Epithelial cell of esophagus (primary cell): ENCODE results near the gene FKBP11.

ENCODE experiments used
- DNase-seq: peaks from one replicate; pipeline ENCODE4 v3.0.0; 2010; ENCODE audit warnings: low read depth
- H3K4me3 ChIP-seq: 2 replicates; pipeline ENCODE4 v1.5.1; 2011; ENCODE audit warnings: mild to moderate bottlenecking, low read length, control low read depth
- TF ChIP-seq, protein P1 (sequence below): IDR thresholded peaks from 2 replicates; pipeline ENCODE4 v1.5.1; 2011; ENCODE audit warnings: low read depth, mild to moderate bottlenecking, low read length, control low read depth, inconsistent platforms; ENCODE audit not compliant: insufficient read depth; ENCODE audit errors: missing control alignments

FKBP11 gene

DNA sequence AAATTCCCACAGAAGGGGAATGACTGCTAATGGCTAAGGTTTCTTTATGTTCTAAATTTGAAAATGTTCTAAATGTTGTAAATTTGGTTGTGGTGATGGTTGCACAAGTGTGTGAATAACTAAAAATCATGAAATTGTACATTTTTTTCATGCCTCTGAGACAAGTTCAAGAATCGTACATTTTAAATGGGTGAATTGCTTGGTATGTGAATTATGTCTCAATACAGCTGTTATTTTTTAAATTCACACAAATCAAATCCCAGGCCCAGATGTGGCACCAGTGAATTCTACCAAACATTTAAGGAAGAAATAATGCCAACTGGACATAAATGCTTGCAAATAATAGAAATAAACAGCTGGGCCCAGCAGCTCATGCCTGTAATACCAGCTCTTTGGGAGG is 31.0 kb downstream of the FKBP11 start:
- H3K4me3 ChIP-seq = no peak overlapping the region
- TF ChIP-seq, protein P1, sequence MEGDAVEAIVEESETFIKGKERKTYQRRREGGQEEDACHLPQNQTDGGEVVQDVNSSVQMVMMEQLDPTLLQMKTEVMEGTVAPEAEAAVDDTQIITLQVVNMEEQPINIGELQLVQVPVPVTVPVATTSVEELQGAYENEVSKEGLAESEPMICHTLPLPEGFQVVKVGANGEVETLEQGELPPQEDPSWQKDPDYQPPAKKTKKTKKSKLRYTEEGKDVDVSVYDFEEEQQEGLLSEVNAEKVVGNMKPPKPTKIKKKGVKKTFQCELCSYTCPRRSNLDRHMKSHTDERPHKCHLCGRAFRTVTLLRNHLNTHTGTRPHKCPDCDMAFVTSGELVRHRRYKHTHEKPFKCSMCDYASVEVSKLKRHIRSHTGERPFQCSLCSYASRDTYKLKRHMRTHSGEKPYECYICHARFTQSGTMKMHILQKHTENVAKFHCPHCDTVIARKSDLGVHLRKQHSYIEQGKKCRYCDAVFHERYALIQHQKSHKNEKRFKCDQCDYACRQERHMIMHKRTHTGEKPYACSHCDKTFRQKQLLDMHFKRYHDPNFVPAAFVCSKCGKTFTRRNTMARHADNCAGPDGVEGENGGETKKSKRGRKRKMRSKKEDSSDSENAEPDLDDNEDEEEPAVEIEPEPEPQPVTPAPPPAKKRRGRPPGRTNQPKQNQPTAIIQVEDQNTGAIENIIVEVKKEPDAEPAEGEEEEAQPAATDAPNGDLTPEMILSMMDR = no peak
- DNase-seq = no peak

DNA sequence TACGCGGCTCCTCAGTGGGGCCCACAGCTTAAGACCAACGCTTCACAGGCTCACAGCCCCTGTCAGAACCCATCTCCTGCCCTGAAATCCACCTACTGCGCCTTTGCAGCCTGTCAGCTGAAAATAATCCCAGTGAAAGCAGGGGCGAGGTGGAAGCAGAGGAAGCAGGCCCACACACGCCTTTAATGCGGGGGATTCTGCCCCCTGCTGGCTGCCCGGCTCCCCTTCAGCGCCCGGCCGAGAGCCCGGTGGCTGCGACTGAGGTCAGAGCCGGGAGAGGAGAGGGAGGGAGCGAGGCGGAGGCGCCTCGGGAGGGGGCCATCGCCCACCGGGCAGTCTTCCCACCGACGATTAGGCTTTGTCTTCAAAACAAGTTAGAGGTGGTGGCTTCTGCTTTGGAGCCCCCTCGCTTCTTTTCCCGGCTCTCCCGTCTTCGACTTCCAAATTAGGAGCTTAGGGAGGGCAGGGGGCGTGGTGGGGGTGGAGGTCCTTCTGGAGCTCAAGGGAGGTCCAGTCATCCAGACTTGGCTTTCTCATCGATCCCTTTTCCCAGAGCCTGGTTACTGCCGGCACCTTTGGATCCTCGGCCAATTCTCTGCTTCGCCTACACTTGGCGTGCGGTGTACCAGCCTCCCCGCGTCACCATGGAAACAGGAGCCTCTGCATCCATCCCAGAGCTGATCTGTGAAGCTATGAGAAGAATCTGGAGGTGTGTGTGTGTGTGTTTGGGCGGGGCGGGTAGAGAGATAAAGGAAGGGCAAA is 34.5 kb downstream of the FKBP11 start:
- peak; percentile 77 for DNase-seq
- no peak overlapping the region for H3K4me3 ChIP-seq
- TF ChIP-seq, protein P1 = peak; percentile 80

DNA sequence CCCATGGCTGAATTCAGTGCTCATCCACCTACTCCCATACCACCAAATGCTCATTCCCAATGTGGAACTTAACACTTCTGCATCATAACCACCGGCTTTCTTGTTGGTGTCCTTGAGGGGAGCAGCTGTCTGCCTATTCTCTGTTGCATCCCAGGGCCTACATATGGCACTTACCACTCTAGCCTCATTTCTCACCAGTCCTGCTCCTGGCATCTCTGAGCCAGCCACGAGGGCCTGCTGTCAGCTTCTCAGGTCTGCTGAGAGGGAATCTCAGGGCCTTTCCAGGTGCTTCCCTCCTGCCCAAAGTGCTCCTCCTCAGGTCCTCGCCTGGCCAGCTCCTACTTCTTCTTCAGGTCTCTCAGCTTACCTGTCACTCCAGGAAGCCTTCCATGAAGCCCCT is 35.6 kb downstream of the FKBP11 start:
- DNase-seq = no peak
- TF ChIP-seq, protein P1 = no peak
- H3K4me3 ChIP-seq = no peak overlapping the region

DNA sequence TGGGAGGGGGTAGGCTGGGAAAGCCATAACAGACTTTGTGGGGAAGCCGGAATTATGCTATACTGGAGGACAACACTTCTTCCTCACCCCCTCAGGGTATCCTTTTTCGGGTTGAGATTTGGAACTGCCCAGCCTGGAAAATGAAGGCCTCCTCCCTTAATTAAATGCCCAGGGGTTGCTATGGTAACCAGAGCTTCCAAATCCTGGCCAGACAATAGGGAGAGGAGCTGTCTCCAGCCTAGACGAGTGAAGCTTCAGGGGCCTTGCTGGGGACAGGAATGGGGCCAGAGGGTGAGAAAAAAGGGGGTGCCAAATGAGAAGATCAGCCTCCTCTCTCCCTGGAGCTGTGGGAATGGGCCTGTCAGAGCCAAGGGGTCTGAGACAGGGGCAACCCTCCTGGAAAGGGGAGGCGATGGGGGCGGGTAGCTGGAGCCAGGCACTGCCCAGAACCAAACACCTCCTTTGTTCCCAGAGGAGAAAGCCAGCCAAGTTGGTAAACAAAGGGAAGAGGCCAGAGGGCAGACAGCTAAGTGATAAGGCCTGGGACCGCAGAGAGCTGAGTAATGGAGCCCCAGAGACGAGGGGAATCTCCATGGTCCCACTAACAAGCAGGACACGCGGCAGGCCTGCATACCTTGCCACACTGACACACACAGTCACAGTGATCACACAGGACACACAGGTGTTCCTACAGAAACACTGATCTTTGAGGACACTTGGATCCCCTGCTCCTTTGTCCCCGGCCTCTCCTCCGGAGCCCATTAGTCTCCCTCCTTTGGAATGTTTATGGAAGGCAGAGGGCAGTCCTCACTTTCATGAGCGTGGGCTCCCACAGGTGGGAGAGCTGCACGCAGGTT is 41.8 kb downstream of the FKBP11 start:
- no peak overlapping the region for H3K4me3 ChIP-seq
- TF ChIP-seq, protein P1 = no peak
- DNase-seq = no peak

DNA sequence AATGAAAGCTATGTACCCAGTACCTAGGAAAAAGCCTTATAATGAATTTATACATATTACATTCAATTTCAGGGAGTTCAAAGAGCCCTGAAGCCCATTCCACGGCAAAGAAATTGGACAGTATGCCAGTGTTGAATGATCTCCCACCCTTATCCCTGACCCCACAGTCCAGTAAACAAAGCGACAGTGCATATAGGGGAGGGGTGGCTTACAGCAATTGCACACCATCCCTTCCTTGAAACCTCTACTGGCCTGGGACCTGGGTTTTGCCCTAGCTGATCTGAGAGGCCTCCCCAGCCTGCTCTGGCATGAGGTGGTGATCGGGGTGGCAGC is 42.4 kb downstream of the FKBP11 start:
- DNase-seq = no peak
- TF ChIP-seq, protein P1 = no peak
- no peak overlapping the region for H3K4me3 ChIP-seq

DNA sequence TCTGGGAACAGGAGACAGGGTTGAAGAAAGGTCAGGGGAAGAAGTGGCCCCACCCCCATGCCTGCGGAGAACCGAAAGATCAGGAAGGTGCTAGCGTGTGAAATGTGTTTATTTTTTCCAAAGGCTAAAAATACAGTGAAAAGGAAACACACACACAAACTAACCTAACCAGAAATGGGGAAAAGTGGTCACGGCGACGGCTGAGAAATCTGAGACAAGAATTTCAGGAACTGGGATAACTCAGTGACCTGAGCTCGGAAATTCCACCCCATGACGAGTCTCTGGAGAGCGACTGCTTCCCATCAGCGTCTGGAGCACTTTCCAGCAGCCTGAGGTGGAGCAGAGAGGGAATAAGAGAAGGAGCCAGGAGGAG is 43.0 kb downstream of the FKBP11 start:
- no peak overlapping the region for H3K4me3 ChIP-seq
- TF ChIP-seq, protein P1 = no peak

More for the DNA sequence above, 43.0 kb downstream of the FKBP11 start:
- peak; percentile 68 for DNase-seq
